Lower lobe of right lung (tissue), 2 donors: Measurements from ENCODE around the gene BAZ2B. TPM values are rescaled to one million over a fixed set of nuclear protein-coding genes. Genes with fewer than 3 reads are reported as not detected.

Source experiments
- ATAC-seq, 2 donors: fragments of 200-7000 bp; cut with Tn5 transposase; one replicate each; pipeline ENCODE4 v1.9.1; 2020 to 2022; ENCODE audit warnings: mild to moderate bottlenecking in 2 of 2, moderate library complexity in 2 of 2
- DNase-seq: peaks from one replicate; pipeline ENCODE4 v3.0.0-alpha.2; 2020
- H3K27ac ChIP-seq: fragments of 200-600 bp; one replicate; pipeline ENCODE4 v1.8.0; 2022
- H3K27me3 ChIP-seq: fragments of 200-600 bp; one replicate; pipeline ENCODE4 v1.8.0; 2022; ENCODE audit warnings: low read depth
- H3K36me3 ChIP-seq: fragments of 200-600 bp; one replicate; pipeline ENCODE4 v1.8.0; 2022; ENCODE audit warnings: mild to moderate bottlenecking
- H3K4me1 ChIP-seq: fragments of 200-600 bp; one replicate; pipeline ENCODE4 v1.8.0; 2022
- H3K4me3 ChIP-seq: fragments of 200-600 bp; one replicate; pipeline ENCODE4 v1.8.0; 2022; ENCODE audit warnings: mild to moderate bottlenecking
- H3K9me3 ChIP-seq: fragments of 200-600 bp; one replicate; pipeline ENCODE4 v1.8.0; 2022
- CTCF ChIP-seq: fragments of 200-600 bp; IDR thresholded peaks from one replicate; pipeline ENCODE4 v1.8.0; 2022; ENCODE audit warnings: antibody characterized with exemption, mild to moderate bottlenecking
- intact Hi-C: fragments of 100-400 bp; cut with DNase I; formaldehyde crosslinking; loops from one replicate; pipeline ENCODE4 v1.11.0; 2022
- total RNA-seq: library from RNA; stranded (reverse); fragmentation: NEBNext Ultra II Directional; extraction: Animal tissue kit (Norgen Biotek cat#: 25700); gene quantifications from one replicate; pipeline ENCODE4 v1.2.1, GENCODE V29; 2021
- donor health status: DM: no; HTN: yes; CAD: no; lungs with severe emphysema.

BAZ2B gene
- total RNA-seq, 1 donor from 2014 or later: 97.4 TPM

GRCh38 chr2:159438284-159438683 lies 178.1 kb downstream of the BAZ2B start:
- no peaks in the 10 kb centered on the region for H3K9me3 ChIP-seq
- TF ChIP-seq CTCF: no peak
- no peaks in the 10 kb centered on the region for H3K27me3 ChIP-seq
- ATAC-seq (no peak), DNase-seq (no peak)
- no peak overlapping the region for H3K4me3 ChIP-seq
- peaks cover 53% of the 10 kb centered on the region for H3K36me3 ChIP-seq
- H3K27ac ChIP-seq: no peak overlapping the region
- no peaks in the 10 kb centered on the region for H3K4me1 ChIP-seq
- intact Hi-C loops: no loop called here

- no peak for TF ChIP-seq CTCF
- intact Hi-C loops: no loop called here
- H3K27ac ChIP-seq: no peak overlapping the region
- H3K4me1 ChIP-seq: no peaks in the 10 kb centered on the region
- no peaks in the 10 kb centered on the region for H3K27me3 ChIP-seq
- ATAC-seq: no peak
- H3K9me3 ChIP-seq: no peaks in the 10 kb centered on the region
- peaks cover 73% of the 10 kb centered on the region for H3K36me3 ChIP-seq
- no peak overlapping the region for H3K4me3 ChIP-seq
- DNase-seq: no peak
Measured at GRCh38 chr2:159432610-159433009, 183.7 kb downstream of the BAZ2B start.

GRCh38 chr2:159427048-159427447 lies 189.3 kb downstream of the BAZ2B start:
- ATAC-seq (no peak), DNase-seq (no peak)
- intact Hi-C loops: no loop called here
- Histone ChIP-seq H3K36me3 (peaks cover 58% of the 10 kb centered on the region), H3K4me3 (no peak overlapping the region), H3K27ac (no peak overlapping the region), H3K9me3 (peaks cover 3% of the 10 kb centered on the region), H3K27me3 (no peaks in the 10 kb centered on the region), H3K4me1 (no peaks in the 10 kb centered on the region)
- TF ChIP-seq CTCF: no peak

GRCh38 chr2:159419403-159419802 lies 196.9 kb downstream of the BAZ2B start:
- H3K27me3 ChIP-seq: no peaks in the 10 kb centered on the region
- H3K36me3 ChIP-seq: peaks cover 8% of the 10 kb centered on the region
- intact Hi-C loops: no loop called here
- H3K4me3 ChIP-seq: no peak overlapping the region
- ATAC-seq: no peak
- TF ChIP-seq CTCF: no peak
- no peak overlapping the region for H3K27ac ChIP-seq
- H3K9me3 ChIP-seq: peaks cover 3% of the 10 kb centered on the region
- no peak for DNase-seq
- H3K4me1 ChIP-seq: no peaks in the 10 kb centered on the region

GRCh38 chr2:159411460-159411859 lies 204.9 kb downstream of the BAZ2B start:
- intact Hi-C loops: no loop called here
- DNase-seq: no peak
- Histone ChIP-seq H3K36me3 (peaks cover 57% of the 10 kb centered on the region), H3K4me1 (no peaks in the 10 kb centered on the region), H3K4me3 (no peak overlapping the region), H3K27me3 (no peaks in the 10 kb centered on the region), H3K27ac (no peak overlapping the region), H3K9me3 (no peaks in the 10 kb centered on the region)
- TF ChIP-seq CTCF: no peak
- ATAC-seq: no peak

GRCh38 chr2:159410276-159410675 lies 206.1 kb downstream of the BAZ2B start:
- DNase-seq: no peak
- intact Hi-C loops: no loop called here
- Histone ChIP-seq H3K27ac (no peak overlapping the region), H3K4me1 (no peaks in the 10 kb centered on the region), H3K36me3 (peaks cover 66% of the 10 kb centered on the region), H3K4me3 (no peak overlapping the region), H3K27me3 (no peaks in the 10 kb centered on the region), H3K9me3 (no peaks in the 10 kb centered on the region)
- TF ChIP-seq CTCF: no peak
- no peak for ATAC-seq
